IMR-90 (cell line): ENCODE measurements around the gene GRIK3. TPM values are rescaled to one million over a fixed set of nuclear protein-coding genes. Genes with fewer than 3 reads are reported as not detected.

Source experiments
- ATAC-seq: fragments of 200-7000 bp; cut with Tn5 transposase; 2 replicates; pipeline ENCODE4 v1.9.1; 2020; ENCODE audit warnings: low read depth, mild to moderate bottlenecking, moderate library complexity
- BruUV-seq: library from RNA; stranded (reverse); fragments of 400-500 nt; replicated peaks from 2 replicates; lab custom pipeline; 2021; lab: Mats Ljungman, UMichigan
- CTCF ChIA-PET: fragments of 300-600 bp; formaldehyde crosslinking; extraction: SDS; loops from one replicate; lab custom pipeline; 2021; ENCODE audit warnings: antibody characterized with exemption; lab: Yijun Ruan, JAX
- POLR2A ChIA-PET: fragments of 300-600 bp; sonication (Branson Sonifier 250); formaldehyde crosslinking; loops from one replicate; lab custom pipeline; 2022; ENCODE audit warnings: antibody characterized with exemption; ENCODE audit not compliant: unreplicated experiment; lab: Charles Lee
- DNase-seq: peaks from one replicate; pipeline ENCODE4 v3.0.0; 2013
- H2AFZ ChIP-seq: replicated peaks from 2 replicates; pipeline ENCODE3; 2013; ENCODE audit warnings: low read length, mild to moderate bottlenecking; ENCODE audit not compliant: poor library complexity
- H2AK5ac ChIP-seq: 2 replicates; pipeline ENCODE4 v1.6.1; 2013; ENCODE audit warnings: low read depth, low read length, inconsistent platforms
- H2AK9ac ChIP-seq: replicated peaks from 2 replicates; pipeline ENCODE3; 2013; ENCODE audit warnings: mild to moderate bottlenecking, low read depth, low read length, moderate library complexity; ENCODE audit not compliant: poor library complexity
- H2BK120ac ChIP-seq: 2 replicates; pipeline ENCODE4 v1.6.1; 2013; ENCODE audit warnings: low read depth, low read length, inconsistent platforms
- H2BK15ac ChIP-seq: 3 replicates; pipeline ENCODE4 v1.6.1; 2013; ENCODE audit warnings: low read depth, low read length, inconsistent platforms
- H2BK20ac ChIP-seq: 2 replicates; pipeline ENCODE4 v1.6.1; 2013; ENCODE audit warnings: low read depth, mild to moderate bottlenecking, inconsistent platforms, low read length, moderate library complexity
- H2BK5ac ChIP-seq: 2 replicates; pipeline ENCODE4 v1.6.1; 2013; ENCODE audit warnings: mild to moderate bottlenecking, low read depth, low read length, inconsistent platforms; ENCODE audit not compliant: poor library complexity, severe bottlenecking
- H3K14ac ChIP-seq: replicated peaks from 2 replicates; pipeline ENCODE4 v1.6.1; 2013; ENCODE audit warnings: low read depth, low read length, inconsistent platforms
- H3K18ac ChIP-seq: 2 replicates; pipeline ENCODE4 v1.6.1; 2013; ENCODE audit warnings: low read depth, low read length, control low read depth
- H3K23ac ChIP-seq: 2 replicates; pipeline ENCODE4 v1.6.1; 2013; ENCODE audit warnings: low read depth, low read length, inconsistent platforms
- H3K27ac ChIP-seq: 2 replicates; pipeline ENCODE4 v1.5.1; 2013; ENCODE audit warnings: mild to moderate bottlenecking, control low read depth, low read length; ENCODE audit not compliant: insufficient read depth
- H3K27me3 ChIP-seq: 2 replicates; pipeline ENCODE4 v1.6.1; 2013; ENCODE audit warnings: low read length; ENCODE audit not compliant: control insufficient read depth, insufficient read depth
- H3K36me3 ChIP-seq: 2 replicates; pipeline ENCODE4 v1.6.1; 2013; ENCODE audit warnings: low read length, mixed read lengths; ENCODE audit not compliant: control insufficient read depth, insufficient read depth
- H3K4ac ChIP-seq: 2 replicates; pipeline ENCODE4 v1.6.1; 2013; ENCODE audit warnings: low read depth, low read length, inconsistent platforms
- H3K4me1 ChIP-seq: 2 replicates; pipeline ENCODE4 v1.6.1; 2013; ENCODE audit warnings: low read length, mixed read lengths; ENCODE audit not compliant: control insufficient read depth, insufficient read depth
- H3K4me2 ChIP-seq: 2 replicates; pipeline ENCODE4 v1.6.1; 2013; ENCODE audit warnings: low read depth, mild to moderate bottlenecking, control low read depth, low read length, moderate library complexity
- H3K4me3 ChIP-seq: 2 replicates; pipeline ENCODE4 v1.5.1; 2013; ENCODE audit warnings: low read depth, mild to moderate bottlenecking, control low read depth, low read length, moderate library complexity; ENCODE audit not compliant: insufficient read depth
- H3K56ac ChIP-seq: 2 replicates; pipeline ENCODE4 v1.6.1; 2013; ENCODE audit warnings: low read length, inconsistent platforms; ENCODE audit not compliant: insufficient read depth; ENCODE audit errors: extremely low read depth
- H3K79me1 ChIP-seq, 2 experiments: 2 replicates each; pipeline ENCODE4 v1.6.1; 2013; ENCODE audit warnings: low read length in 2 of 2, inconsistent platforms in 1 of 2, low read depth in 1 of 2
- H3K9ac ChIP-seq: 2 replicates; pipeline ENCODE4 v1.6.1; 2013; ENCODE audit warnings: low read depth, low read length, control low read depth
- H3K9me1 ChIP-seq: 2 replicates; pipeline ENCODE4 v1.6.1; 2013; ENCODE audit warnings: low read length, inconsistent platforms; ENCODE audit not compliant: insufficient read depth
- H3K9me3 ChIP-seq: 2 replicates; pipeline ENCODE4 v1.6.1; 2013; ENCODE audit warnings: low read length; ENCODE audit not compliant: control insufficient read depth, insufficient read depth
- H4K20me1 ChIP-seq: 2 replicates; pipeline ENCODE4 v1.6.1; 2013; ENCODE audit warnings: low read length, inconsistent platforms; ENCODE audit not compliant: insufficient read depth
- H4K5ac ChIP-seq: 2 replicates; pipeline ENCODE4 v1.6.1; 2013; ENCODE audit warnings: mild to moderate bottlenecking, low read depth, low read length, control low read depth
- H4K8ac ChIP-seq, 2 experiments: 2 replicates each; pipeline ENCODE4 v1.6.1; 2013; ENCODE audit warnings: low read depth in 2 of 2, low read length in 2 of 2, control low read depth in 1 of 2, inconsistent platforms in 1 of 2
- H4K91ac ChIP-seq: 2 replicates; pipeline ENCODE4 v1.6.1; 2013; ENCODE audit warnings: low read depth, low read length, inconsistent platforms; ENCODE audit not compliant: insufficient read depth
- BHLHE40 ChIP-seq: fragments of 150-350 bp; IDR thresholded peaks from 2 replicates; pipeline ENCODE4 v1.6.1; 2016; ENCODE audit warnings: mild to moderate bottlenecking, low read depth, low read length
- CHD1 ChIP-seq: IDR thresholded peaks from 2 replicates; pipeline ENCODE4 v1.6.1; 2012; ENCODE audit warnings: low read depth, low read length, improper control_type of control experiment
- ELK1 ChIP-seq: fragments of 150-350 bp; IDR thresholded peaks from 2 replicates; pipeline ENCODE4 v1.6.1; 2016; ENCODE audit warnings: low read depth, mild to moderate bottlenecking, low read length, moderate library complexity, borderline replicate concordance
- MAFK ChIP-seq: IDR thresholded peaks from 2 replicates; pipeline ENCODE4 v1.6.1; 2012; ENCODE audit warnings: low read depth, low read length, improper control_type of control experiment
- NFE2L2 ChIP-seq: fragments of 150-350 bp; IDR thresholded peaks from 2 replicates; pipeline ENCODE4 v1.6.1; 2016; ENCODE audit warnings: low read depth, mild to moderate bottlenecking, low read length
- POLR2A ChIP-seq: IDR thresholded peaks from 2 replicates; pipeline ENCODE4 v1.6.1; 2012; ENCODE audit warnings: mild to moderate bottlenecking, low read depth, low read length
- RAD21 ChIP-seq: IDR thresholded peaks from 2 replicates; pipeline ENCODE4 v1.6.1; 2012; ENCODE audit warnings: low read length, improper control_type of control experiment
- WGBS, 2 experiments: methylation state at CpG; one replicate each; pipeline versions ENCODE4 v1.1.5 to v1.1.7; 2013; ENCODE audit warnings: missing lambda C conversion rate in 2 of 2; ENCODE audit not compliant: insufficient read length in 1 of 2; ENCODE audit errors: extremely low coverage in 2 of 2; 5-methylcytosine and 5-hydroxymethylcytosine counted together
- dilution Hi-C: fragments of 300-500 bp; cut with HindIII; formaldehyde crosslinking; loops from one replicate; pipeline ENCODE4 v1.14.3; 2018; ENCODE audit warnings: low sequenced_read_pairs; ENCODE audit not compliant: unreplicated experiment
- in situ Hi-C: fragments of 300-500 bp; cut with MboI; formaldehyde crosslinking; loops from 3 replicates; pipeline ENCODE4 v1.14.3; 2019; ENCODE audit warnings: low sequenced_read_pairs, inconsistent platforms, mixed read lengths
- intact Hi-C: fragments of 100-400 bp; cut with micrococcal nuclease; formaldehyde crosslinking; loops from 2 replicates; pipeline ENCODE4 v1.10.0; 2022
- polyA plus RNA-seq, 3 experiments: library from polyadenylated mRNA; depleted of rRNA; stranded (reverse); fragments of >200 nt; gene quantifications; 2 replicates each; pipeline ENCODE4 v1.2.3, GENCODE V29; 2012; ENCODE audit warnings: low replicate concordance in 1 of 3
- total RNA-seq: library from RNA; depleted of rRNA; stranded (reverse); fragments of >200 nt; gene quantifications from 2 replicates; pipeline ENCODE4 v1.2.3, GENCODE V29; 2012
- TF ChIP-seq, protein P1 (sequence below): fragments of 150-350 bp; IDR thresholded peaks from 2 replicates; pipeline ENCODE4 v1.6.1; 2017; ENCODE audit warnings: mild to moderate bottlenecking, antibody characterized with exemption, low read length, low read depth

GRIK3 gene
- total and polyA plus RNA-seq, 2 of the 4 experiments (the other 2 are of a cell fraction): not detected

DNA sequence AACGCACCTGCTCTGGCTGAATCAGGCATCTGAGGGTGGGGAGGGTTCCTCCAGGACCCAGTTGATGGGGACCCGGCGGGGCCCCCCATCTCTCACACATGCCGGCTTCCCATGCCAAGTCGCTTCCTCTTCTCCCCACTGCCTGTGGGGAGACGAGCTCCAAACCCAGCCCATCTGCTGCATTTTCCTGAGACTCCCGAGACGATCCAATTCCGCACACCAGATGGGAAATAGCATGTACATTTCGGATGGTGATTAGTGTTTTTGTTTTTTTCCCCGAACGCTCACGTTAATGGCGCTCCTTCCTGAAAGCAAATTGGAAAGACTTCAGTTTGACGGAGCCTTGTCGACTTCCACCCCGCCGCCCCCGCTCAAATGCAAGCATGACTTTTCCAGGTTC lies 13.2 kb upstream of the GRIK3 start:
- Histone ChIP-seq H2BK20ac (no peak overlapping the region), H4K91ac (no peak overlapping the region), H2BK120ac (no peak overlapping the region), H3K79me1 (no peaks in the 10 kb centered on the region), H3K4me1 (no peaks in the 10 kb centered on the region), H2AFZ (no peak overlapping the region), H3K14ac (no peak overlapping the region), H4K20me1 (no peaks in the 10 kb centered on the region), H2BK5ac (no peak overlapping the region), H4K8ac (no peak overlapping the region), H3K56ac (no peak overlapping the region), H3K4me2 (no peak overlapping the region), H3K9me1 (no peaks in the 10 kb centered on the region), H3K4me3 (no peak overlapping the region), H3K36me3 (no peaks in the 10 kb centered on the region), H2AK5ac (no peak overlapping the region), H2BK15ac (no peak overlapping the region), H3K9ac (no peak overlapping the region), H2AK9ac (no peak overlapping the region), H3K18ac (no peak overlapping the region), H3K27me3 (no peaks in the 10 kb centered on the region), H3K9me3 (no peaks in the 10 kb centered on the region), H3K27ac (no peak overlapping the region), H4K5ac (no peak overlapping the region), H3K23ac (no peak overlapping the region), H3K4ac (no peak overlapping the region)
- no TSS peak for BruUV-seq
- dilution Hi-C loops (no loop called here), in situ Hi-C loops (no loop called here), intact Hi-C loops (no loop called here)
- ATAC-seq (no peak), DNase-seq (no peak)
- TF ChIP-seq, protein P1, sequence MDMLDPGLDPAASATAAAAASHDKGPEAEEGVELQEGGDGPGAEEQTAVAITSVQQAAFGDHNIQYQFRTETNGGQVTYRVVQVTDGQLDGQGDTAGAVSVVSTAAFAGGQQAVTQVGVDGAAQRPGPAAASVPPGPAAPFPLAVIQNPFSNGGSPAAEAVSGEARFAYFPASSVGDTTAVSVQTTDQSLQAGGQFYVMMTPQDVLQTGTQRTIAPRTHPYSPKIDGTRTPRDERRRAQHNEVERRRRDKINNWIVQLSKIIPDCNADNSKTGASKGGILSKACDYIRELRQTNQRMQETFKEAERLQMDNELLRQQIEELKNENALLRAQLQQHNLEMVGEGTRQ: no peak
- no peak for TF ChIP-seq POLR2A
- TF ChIP-seq RAD21: no peak
- TF ChIP-seq CHD1: no peak
- TF ChIP-seq ELK1: no peak
- TF ChIP-seq MAFK: no peak
- TF ChIP-seq BHLHE40: no peak
- no peak for TF ChIP-seq NFE2L2
- ChIA-PET POLR2A (no interaction called here), CTCF (no interaction called here)
- 57% methylated on average over 6 of the region's 19 CpGs; no CpG with 5 or more reads in 1 of the 2 experiments for WGBS, 2 experiments
